NCI-H226 (cell line): ENCODE data around the gene NEGR1.

Experiments
- DNase-seq: peaks from one replicate; pipeline ENCODE4 v3.0.0-alpha.2; 2015

The NEGR1 gene

DNA sequence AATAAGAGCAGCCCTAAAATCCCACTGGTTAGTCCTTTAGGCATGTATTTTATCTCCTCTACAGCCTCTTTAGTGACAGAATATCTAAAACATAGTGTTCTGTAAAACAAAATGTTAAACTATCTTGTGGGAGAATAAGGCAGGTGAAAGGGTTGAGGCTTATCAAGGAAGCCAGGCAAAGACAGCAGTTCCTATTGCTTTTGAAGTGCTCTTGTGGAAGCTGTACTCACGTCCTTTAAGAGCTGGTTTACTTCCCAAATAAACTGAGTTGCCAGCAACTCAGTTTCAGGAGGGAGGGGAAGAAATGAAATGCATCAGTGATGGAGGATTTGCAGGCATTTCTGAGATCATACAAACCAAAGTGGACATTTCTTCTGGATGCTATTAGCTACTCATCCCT, 671.9 kb downstream of the NEGR1 start:
- no peak for DNase-seq

DNA sequence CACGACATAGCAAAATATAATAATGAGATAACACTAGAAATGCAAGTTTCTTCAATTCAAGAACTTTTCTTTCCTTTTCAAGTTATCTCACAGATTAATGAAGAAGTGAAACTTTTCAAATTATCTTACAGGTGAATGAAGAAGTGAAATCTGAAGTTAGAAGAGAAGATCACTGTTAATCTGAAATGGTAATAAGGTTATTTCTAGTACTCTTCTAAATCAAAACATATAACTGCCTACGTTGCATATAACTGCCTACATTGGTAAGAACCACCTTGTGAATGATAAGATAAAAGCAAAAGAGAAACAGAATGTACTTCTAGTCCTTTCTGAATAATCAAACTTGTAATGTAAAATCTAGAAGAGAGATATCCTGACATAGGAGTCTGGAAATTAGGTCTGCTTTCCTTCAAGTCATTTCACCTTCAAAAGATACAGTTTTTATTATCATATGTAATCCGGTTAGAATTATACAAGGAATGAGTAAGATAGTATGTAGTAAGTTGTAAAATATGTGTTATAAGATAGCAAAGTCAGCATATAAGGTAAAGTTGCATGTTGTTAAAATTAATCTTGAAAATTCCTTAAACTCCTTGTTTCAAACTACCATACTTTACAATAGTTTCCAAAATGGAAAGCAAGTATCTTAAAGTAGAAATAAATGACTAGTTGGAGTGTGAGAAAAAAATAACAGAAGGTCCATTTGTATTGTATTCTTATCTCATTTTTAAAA, 679.1 kb downstream of the NEGR1 start:
- no peak for DNase-seq

DNA sequence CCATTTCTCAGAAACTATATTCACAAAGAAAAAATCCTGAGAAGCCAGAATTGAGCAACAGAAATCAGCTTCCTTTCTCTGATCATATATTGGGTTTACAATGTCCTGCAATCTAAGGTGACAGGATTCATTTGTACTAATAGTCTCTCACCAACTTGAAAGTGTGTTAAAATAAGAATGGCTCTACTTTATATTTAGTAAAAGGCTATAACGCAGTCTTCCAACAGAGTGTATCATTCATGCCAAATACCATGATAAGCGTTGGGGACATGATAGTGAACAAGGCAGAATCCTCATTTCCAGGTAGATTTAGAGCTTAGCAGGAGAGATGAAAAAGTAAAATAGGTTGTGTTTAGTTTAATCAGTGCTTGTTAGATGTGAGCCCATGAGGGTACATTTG, 682.3 kb downstream of the NEGR1 start:
- no peak for DNase-seq

DNA sequence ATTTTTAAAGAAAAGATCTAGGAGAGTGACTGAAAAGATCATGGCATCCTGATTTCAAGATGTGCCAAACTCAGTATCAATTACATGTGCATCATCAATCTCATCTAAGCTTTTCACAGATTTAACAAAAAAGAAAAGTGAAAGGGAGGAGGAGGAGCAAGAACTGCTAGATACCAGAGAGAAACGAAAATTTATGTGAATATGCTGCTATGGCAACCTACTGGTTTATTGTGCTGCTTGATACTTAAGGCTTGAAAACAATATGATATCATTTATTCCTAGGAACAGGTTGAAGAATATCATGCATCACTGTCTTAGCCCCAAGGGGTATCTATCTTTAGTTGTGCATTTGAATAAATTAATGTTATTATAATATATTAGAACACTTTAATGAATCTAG, 683.0 kb downstream of the NEGR1 start:
- no peak for DNase-seq

DNA sequence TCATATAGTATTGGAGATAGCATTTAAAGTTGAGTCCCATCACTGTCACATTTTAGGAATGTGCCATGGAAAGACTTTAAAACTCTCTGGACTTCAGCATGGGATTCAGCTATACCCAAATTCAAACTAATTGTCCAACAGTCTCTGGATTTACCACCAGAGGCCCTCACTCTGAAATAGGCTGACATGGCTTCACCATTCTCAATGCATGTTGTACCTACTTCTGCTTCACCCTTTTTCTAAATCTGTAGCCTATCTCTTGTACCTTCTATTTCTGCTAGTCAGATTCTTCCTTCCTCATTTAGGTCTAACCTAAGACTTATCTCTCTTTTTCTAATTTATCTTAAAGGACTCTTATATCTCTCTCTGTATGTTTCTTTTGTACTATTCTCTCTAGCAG, 688.8 kb downstream of the NEGR1 start:
- DNase-seq = no peak

DNA sequence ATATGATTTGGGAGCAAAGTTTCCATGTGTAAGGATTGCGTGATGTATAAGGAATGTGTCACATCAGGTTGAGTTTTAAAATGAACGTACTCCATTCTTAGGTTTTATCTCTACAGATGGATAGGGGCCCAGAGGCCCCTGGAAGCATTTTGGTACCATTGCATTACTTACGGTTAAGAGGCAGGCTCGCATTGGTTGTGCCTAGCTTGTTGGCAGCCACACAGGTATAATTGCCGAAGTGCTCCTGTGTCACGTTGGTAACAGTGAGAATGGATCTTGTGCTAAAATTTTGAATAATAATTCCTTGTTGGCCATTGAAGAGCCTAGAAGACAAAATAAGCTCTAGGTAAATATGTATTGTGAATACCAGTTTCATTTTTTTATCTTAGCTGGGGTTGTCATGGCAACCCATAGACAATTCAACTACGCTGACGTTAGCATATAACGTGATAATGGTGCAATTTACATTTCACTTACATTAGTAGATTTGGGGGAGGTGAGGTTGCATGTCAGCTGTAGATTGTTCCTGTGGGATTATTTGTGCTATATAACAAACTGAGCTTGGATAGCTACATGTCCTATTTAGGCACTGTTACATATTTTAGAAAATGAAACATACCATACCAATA, 689.6 kb downstream of the NEGR1 start:
- no peak for DNase-seq

DNA sequence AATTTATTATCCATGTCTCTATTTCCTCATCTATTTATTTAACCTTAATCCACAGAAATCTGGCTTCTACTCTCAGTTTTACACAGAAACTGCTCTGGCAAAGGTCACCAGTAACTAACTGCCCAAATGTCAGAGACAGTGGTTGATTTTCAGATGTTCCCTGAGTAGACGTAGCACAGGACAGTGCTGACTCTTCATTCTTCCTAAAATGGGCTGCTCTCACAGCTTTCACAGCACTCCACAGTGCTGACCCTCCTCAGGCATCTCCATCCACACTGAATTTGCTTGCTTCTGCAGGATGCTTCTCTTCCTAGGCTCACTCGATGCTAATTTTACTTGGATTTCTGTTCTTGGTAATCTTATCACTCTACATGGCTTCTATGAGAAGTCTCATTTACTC, 693.3 kb downstream of the NEGR1 start:
- no peak for DNase-seq

DNA sequence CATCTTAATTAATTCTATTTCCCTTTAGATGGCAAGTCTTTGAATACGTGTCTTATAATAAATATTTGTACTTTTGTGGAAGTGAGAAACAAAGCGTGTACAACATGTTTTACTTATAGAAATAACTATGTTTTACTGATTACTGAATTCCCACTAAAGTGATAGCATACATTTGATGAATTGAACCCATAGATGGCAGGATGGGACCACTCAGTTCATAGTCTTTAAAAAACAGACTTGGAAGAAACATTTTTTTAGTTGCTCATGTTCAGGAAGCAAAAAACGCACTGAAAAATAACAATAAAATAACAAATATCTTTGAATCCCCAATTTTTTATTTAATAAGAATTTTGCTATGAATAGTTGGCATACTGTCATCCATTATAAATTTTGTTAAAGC, 694.4 kb downstream of the NEGR1 start:
- no peak for DNase-seq

DNA sequence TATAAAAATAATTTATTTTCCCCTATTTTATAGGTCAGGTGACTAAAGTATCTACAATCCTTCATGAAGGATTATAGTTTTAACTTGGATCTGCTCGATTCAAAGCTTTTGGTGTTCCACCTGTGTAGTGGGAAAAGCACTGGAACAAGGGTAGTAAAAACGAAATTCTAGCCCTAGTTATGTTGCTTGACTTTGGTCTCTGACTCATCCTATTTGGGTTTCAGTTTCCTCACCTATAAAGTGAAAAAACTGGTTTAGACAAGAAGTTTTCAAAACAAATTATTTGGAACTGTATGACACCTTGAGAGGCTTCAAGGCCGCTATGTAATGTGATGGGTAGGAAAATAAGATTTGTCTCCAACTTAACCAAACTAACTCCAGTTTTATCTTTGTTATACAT, 696.3 kb downstream of the NEGR1 start:
- no peak for DNase-seq

DNA sequence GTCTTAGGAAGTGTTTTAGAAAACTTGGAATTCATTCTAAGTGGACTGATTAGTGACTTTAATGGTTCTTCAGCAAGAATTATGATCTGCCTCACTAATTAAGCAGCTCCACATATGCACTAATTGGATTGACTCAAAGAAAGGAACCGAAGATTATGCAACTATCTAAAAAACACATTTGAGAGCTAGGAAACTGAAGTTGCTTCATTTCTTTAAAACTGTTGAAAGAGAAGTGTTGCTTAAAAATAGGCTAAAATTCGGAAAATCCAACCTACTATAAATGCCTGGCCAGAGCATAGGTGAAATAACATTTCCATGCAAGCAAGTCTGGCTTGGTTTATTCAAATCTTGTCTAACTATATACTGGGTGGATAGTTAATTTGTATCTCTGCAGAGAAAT, 698.6 kb downstream of the NEGR1 start:
- DNase-seq = no peak

DNA sequence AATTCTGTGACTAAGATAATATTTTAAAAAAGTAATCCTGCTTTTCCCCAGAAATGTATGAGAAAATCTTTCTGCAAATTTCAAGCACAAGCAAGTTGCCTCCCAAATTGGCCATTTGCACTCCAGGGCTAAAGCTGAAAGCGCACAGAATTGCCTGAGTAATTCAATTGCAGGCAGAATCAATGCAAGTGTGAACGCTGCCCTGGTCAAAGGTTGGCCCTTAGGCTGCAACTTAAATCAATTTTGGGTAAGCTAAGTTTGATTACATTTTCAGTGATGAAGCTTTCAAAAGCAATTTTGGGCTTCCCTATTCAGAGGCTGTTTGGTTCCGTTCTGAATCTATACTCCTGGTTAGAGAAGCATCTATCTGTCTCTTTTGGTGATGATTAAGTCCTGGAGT, 699.7 kb downstream of the NEGR1 start:
- no peak for DNase-seq

DNA sequence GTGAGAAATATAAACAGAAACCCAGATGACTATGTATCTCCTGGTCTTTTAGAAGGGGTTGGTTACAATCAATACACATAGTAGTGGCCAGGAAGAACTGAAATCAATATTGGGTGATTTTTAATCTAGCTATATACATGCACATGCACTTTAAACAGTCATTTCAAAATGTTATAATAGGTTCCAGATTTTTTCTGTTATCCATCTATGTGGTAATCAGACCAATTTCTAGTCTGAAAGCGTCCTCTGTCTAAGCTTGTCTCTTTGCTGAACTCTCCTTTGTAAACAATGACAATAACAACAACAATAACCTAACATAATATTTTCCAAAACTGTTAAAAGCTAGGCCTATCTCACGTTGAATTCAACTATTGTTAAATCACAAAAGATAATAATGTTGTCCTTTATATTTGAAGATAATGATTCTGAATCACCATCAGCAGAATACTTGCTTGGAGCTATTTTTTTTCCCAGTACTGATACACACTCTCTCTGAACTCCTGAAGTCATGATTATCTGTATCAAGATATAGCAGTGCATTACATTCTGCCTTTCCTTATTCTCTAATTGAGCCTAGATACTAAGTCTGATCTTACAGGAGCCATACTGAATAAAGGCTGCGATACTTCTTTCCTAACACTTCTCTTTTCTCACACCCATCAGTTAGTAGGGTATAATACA, 704.7 kb downstream of the NEGR1 start:
- no peak for DNase-seq

DNA sequence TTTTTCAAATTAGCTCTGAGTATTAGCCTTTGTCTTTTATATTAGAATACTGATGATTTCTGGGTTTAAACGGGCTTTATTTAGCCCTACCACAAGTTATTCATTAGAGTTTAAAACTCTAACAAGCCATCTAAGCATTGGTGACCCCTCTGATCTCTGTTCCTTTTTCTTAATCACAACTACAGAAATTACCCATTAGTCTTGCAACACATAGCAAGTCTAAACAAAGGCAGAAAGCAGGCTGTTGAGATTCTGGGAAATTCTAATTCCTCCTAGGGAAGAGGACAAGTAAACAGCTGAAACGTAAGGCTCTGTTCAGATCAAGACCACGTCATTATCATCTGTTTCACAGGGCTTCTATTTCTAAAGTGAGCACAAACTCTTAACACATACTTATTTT, 710.3 kb downstream of the NEGR1 start:
- no peak for DNase-seq

DNA sequence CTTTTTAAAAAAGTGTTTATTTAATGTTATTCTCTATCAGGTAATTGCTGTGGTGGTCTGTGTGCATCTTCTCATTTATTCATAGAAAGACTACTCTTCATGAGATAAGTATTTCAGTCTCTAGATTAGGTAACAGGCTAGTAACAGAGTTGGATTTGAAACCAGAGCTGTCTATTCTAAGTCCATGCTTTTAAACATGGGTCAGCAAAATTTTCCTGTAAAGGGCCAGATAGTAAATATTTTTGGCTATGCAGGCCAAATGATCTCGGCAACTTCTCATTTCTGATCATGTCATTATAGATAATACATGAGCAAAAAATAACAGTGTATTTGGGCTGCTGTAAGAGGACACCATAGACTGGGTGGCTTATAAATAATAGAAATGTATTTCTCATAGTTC, 715.9 kb downstream of the NEGR1 start:
- no peak for DNase-seq

DNA sequence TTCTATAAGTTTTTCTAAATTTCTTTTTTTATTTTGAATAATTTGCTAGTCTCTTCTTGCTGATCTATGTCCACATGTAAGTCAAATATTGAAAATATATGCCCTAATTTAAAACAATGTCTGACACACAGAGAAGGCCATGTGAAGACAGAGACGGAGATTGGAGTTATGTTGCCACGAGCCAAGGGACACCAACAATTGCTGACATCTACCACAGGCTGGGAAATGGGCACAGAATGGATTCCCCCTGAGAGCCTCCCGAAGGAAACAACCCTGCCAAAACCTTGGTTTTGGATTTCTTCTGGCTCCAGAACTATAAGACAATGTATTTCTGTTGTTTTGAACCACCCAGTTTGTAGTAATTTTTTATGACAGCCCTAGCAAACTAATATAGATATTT, 716.5 kb downstream of the NEGR1 start:
- no peak for DNase-seq

DNA sequence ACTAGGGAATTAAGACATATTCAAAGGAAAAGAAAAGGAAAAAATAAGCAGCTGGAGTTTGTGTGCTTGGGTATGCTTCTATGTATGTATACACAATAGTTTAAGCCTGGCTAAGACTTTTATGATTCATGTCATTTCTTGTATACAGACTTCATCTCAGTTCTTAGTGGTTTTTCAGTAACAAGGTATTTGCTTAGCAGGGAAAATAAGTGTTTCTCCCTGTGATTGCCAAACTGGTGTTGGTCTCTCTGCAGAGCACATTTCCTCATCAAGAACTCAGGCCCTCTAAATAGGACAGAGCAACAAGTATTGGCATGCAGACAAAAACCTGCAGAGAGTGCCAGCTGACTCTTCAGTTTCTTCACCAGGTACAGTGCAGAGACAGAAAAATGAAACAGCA, 717.1 kb downstream of the NEGR1 start:
- DNase-seq = no peak

DNA sequence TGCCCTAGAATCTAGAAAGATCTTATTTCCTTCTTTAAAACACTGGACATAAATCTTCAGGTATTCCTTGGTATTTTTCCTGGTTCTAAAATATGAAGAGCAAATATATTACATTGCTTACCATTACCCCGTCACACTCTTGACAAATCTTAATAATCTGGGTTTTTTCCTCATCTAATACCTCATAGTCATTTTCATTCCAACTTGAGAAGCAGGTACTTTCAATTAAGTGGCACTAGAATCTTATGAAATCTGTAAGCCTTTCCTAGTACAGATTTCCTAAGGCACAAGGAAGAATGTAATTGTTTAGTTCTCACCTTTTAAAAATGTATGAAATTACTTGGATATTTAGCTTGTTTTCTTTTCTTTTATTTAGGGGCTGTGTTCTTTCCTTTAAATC, 720.0 kb downstream of the NEGR1 start:
- no peak for DNase-seq

DNA sequence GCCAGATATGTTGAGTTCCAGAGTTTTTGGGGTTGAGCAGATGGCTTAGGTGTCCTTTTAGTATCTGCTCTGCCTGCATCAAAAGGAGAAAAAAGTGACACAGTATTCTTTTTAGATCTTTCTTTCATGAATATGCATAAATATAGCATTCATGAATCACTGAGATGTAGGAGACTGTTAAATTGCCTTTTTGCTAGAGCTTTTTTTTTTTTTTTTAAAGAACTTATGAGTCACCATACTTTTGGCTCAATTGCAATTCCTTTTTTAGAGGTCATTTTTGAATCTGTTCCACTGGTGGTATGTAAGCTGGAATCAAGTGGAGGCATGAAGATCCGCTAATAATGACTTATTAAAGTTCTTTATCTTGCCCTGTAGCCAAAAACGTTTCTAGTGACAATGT, 720.6 kb downstream of the NEGR1 start:
- DNase-seq = peak; percentile 5

DNA sequence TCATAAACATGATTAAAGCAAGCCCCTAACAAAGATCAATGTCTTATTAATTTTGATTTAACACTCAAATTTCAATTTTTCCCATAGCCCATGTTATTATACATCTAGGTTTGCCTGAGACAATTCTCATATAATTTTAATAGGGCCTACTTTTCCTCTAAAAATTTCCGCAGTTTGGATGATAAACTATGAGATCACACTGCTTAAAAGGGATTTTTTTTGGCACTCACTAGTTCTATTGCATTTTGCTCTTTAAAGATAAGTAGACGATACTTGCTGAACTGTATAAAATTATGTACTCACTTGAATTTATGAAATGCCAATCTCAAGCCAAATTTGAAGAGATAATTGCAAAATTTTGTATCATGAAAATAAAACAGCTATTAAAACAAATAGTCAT, 721.1 kb downstream of the NEGR1 start:
- no peak for DNase-seq

DNA sequence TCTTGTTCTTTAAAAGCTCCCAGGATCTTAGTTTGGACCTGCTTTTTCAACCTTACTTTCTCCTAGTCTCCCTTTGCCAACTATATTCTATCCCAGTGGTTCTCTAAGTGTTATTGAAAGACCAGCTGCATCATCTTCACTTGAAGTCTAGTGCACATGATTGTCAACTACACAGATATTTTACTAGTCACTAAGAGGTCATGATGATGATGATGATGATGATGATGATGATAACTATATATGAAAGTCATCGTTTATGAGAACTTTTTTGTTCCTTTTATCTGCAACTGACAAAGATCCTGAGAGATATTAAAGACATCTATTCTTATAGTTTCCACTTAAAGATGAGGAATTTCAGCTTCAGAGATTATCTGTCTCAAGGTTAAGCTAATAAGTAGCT, 722.5 kb downstream of the NEGR1 start:
- no peak for DNase-seq

DNA sequence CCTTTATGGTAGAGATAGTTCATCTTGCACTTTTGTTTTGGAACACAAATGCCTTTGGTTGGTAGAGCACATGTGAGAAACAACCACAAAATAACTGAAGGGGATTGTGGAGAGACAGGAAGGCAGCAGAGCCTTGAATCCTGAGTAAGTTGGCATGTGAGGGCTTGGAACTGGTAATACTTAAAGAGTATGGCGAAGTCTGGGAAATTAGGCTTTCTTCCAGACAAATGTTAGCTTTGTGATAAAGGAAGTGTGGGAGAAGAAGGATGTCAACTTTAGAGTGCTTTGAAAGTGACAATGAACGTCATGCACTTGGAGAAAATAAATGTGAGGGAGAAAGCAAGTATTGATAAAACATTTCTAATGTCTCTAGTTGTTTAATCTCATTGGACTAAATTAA, 725.2 kb downstream of the NEGR1 start:
- DNase-seq = no peak

DNA sequence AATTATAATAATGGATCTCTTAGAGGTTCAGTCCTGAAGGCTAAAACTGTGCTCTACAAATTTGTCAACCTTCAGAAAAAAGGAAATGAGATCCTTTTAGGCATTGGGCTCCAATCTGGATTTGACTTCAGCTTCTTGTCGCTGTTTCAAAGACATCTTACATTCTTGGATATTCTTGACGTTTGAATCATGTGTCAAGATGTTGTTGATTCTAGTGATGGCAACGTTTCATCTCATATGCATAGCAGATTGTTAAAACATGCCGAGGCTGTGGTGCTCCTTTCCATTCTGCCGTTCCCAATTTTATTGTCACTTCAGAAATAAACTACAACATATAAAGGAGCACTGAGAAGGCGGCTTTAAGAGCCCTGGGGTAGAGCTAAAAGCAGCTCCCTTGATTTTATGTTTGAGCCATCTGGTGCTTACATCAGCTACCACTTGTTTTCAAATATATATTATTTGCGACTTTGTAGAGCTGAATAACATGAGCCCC, 733.9 kb downstream of the NEGR1 start:
- no peak for DNase-seq

DNA sequence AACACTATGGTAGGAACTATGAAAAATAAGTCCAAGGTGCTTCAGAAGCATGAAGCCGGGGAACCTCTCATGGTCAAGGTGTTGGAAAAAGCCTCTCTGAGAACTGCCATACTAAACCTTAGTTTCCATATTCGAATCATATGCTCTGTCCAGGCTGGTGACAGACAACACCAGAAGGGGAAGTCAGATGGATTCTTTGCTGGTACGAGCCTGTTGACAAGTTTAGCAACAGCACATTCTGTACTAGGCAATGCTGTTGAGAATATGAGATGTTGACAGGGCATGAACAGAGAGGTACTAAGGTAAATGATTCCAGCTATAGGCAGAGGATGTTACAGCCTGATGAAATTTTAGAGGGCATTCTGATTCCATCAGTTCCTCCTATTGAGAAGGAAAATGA, 740.2 kb downstream of the NEGR1 start:
- DNase-seq = no peak

DNA sequence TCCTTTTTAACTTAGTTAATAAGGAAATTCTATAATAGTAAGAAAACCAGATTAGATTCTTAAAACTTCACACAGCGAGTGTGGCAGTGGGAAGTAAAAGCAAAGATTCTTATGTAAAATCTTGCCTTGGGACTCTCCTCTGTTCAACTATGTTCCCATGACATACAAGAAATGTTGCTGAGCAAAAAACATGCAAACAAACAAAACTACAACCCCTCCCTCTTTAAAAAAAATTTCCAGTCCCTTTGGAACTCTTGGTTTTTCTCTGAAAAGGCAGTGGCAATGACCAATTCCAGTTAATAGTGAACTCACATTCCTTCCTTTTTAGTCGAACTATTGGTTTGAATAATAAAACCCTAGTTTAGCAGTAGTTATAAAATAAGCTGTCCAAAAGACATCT, 748.4 kb downstream of the NEGR1 start:
- no peak for DNase-seq
